GM21360 (cell line): ENCODE results near the gene C1QL2.

Experiments used
- ATAC-seq: cut with Tn5 transposase; IDR thresholded peaks from one replicate; pipeline ENCODE4 v1.9.1; 2021; ENCODE audit warnings: mild to moderate bottlenecking, moderate library complexity; ENCODE audit not compliant: unreplicated experiment

Gene C1QL2

DNA sequence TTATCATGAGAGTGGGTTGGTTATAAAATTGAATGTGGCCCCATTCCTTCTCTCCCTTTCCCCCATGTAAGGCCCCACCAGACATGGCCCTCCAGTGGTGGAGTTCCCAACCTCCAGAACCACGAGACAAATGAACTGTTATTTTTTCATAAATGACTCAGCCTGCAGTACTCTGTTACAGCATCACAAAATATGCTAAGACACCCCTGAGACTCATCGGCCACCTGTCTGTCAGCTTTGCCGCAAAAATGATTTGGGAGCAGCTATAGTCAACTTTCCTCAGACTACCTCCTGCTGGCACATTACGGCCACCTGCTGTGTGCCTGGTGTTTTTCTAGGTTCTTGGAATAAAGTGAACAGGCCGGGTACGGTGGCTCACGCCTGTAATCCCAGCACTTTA, 21.4 kb upstream of the C1QL2 start:
- no peak for ATAC-seq

DNA sequence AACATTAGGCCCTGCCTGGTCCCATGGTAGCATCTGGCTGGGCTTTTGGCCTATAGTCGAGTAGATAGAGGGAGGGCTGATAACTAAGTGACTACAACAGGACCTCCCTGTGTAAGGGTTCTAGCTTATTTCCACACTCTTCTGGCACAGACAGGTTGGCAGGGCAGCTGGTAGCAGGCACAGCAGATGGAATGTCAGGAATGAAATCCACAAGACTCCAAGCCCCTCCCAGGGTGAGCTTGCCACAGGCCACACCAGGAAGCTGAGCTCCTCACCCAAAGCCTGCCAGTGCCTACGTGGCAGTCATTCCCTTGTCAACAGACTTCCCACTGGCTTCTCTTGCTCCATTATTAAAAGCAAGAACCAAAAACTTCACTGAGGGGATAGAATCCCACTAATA, 20.7 kb upstream of the C1QL2 start:
- no peak for ATAC-seq

DNA sequence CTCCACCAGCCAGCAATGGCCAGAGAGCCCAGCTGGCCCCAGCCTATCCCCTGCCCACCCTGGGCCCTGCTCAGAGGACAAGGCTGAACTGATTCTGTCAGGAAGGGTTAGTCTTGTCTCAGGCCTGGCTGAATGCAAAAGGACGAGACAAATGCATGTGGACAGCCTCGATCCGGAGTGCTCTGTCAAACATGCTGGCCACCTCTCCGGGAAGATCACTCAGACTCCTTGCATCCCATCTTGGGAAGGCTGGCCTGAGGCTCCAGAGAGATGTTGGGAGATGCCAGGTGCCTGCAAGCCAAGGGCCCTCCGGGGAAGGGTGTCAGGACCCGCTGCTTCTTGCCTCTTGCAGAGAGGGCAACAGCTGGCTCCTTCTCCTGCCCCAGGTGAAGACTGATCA, 20.2 kb upstream of the C1QL2 start:
- ATAC-seq: no peak

DNA sequence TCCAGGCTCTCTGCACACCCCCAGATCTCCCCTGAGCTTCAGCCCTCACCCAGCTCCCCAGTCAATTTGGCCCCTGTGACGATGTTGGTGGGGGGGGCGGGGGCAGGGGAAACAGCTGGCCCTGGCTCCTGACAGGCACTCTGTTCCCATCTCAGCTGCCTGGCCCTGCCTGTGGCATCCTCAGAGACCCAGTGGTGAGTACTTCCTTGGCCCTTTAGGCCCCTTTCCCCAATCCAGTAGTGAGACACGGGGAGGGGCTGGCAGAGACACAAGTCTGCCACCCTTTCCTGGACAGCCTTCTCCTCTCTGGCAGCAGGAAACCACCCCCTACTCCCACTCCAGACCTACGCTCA, 19.3 kb upstream of the C1QL2 start:
- ATAC-seq: no peak

DNA sequence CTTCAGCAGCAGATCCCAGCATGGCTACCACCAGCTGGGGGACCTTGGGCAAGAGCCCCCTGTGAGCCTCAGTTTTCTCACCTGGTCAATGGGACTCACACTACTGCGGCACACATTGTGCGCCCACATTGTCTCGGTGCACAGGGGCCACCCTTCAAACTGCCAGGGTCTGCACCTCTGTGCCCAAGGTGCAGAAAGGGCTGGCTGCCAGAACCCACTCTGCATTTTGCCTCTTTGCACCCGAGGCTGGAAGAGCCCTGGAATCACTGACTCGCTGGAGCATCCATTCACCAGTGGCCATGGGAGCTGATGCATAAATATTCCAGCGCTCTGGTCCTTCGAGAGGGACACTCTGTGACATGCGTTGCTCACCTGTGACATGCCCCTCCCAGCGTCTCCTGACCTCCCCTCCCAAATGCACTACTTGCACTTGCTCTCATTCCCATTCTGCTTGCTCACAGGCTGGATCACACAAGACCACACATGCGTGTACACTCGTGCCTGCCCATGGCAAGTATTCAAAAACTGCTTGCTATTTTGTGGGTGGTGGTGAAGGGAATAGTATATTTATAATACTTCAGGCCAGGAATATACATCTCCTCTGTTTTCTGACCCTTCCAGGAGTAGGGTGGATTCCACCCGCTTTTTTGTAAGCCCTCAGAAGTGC, 18.8 kb upstream of the C1QL2 start:
- ATAC-seq: no peak

DNA sequence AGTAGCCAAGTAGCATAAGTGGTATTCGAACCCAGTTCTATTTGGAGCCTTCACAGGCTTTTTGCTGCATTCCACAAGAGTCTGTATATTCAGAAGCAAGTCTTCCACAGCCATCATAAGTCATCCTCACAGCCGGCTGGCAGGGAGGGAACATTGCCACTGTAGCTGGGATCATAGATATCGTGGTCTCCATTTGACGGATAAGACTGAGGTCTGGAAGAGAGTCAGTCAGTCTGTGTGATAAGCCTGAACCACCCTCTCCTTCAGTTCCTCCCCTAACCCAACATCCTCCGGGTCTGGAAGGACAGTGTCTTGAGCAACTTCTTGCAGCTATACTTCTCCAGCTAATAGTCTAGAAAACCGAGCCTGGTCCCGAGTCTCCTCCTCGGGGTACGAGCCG, 17.0 kb upstream of the C1QL2 start:
- ATAC-seq: no peak

DNA sequence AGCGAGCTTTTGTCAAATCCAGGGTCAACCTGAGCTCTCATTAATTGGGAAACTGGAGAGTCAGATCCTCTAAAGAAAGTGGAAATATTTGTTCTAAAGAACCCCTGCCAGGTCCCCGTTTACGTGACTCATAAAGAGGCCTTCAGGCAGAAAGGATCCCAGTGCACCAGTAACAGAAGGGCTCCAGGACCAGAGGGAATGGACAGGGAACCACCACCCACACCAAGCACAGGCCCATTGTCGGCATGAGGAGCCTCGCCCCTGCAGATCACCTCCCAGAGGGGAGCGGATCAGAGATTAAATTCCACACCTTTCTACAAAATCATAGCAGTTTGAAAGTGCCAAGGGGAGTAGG, 16.4 kb upstream of the C1QL2 start:
- no peak for ATAC-seq

DNA sequence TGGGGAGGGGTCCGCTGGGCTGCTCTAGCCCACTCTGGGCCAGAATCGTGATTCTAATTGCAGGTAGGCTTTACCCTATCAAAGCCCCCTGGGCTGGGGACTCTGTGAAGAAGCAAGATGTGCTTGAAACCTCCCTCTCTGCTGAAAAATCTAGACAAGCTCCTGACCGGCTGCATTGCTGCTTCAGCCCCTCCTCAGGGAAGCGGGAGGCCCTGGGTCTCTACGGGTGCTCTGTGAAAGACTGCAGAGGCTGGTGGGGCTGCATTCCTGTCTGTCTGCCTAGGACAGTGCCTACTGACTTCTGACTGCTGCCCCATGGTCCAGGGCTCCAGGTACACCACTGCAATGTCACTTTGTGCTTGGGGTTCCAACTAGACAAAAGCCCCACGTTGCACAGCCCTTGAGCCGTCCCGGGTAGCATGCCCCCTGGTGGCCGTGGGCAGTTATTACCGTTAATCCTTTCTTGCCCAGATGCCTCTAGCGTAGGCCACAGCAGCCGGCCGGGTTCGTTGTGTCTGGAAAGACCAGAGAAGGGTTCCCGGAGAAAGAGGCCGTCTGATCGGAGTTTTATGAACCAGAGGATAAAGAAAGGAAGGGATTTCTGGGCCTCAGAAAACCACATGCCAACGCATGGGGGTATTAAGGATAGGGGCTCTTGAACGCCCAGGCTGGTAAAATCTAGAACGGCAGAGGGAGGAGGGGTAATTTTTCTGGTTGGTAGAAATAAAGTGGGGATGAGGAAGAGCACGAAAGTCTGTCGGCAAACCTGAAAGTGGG, 15.9 kb upstream of the C1QL2 start:
- peak; percentile 71 for ATAC-seq

DNA sequence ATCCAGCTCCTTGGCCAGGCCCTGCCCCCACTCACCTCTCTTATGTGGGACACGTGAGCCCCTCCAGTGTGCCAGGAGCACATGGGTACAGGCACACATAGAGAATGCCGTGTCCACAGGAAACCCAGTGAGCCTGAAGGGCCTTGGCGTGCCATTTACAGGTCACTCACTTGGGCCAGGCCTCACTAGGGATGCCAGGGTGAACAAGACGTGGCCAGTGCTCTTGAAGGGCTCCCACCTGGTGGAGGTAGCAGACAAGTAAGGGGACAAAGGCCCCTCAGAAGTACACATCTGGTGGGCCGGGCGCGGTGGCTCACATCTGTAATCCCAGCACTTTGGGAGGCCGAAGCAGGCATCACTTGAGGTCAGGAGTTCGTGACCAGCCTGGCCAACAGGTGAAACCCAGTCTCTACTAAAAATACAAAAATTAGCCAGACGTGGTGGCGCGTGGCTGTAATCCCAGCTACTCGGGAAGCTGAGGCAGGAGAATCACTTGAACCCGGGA, 15.1 kb upstream of the C1QL2 start:
- ATAC-seq: no peak

DNA sequence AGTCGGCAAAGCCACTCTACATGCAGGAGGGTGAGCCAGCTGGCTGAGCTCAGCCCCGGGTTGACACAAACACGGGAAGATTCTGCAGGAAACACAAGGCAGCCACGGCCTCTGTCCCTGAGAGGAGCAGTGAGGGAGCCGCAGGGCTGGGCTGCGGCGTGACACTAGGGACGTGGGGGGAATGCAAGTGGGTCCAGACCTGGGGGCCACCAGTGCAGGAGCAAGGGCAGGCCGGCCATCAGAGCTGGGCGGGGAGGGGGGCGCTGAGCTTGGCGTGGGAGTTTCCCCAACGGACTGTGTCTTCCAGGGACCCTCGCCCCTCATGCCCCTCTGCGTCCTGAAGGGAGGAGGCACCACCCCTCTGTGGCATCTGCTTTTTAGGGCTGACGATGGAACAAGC, 12.0 kb upstream of the C1QL2 start:
- no peak for ATAC-seq

DNA sequence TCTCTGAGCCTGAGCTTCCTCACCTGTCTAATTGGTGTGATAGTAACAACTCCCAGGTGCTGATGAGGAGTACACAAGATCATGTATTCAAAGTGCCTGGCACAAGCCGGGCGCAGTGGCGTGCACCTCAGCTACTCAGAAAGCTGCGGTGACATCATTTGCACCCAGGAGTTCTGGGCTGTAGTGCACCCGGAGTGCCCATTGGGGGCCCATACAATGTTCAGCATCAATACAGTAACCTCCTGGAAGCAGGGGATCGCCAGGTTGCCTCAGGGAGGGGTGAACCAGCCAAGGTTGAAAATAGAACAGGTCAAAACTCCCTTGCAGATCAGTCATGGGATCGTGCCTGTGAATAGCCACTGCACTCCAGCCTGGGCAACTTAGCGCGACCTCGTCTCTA, 11.2 kb upstream of the C1QL2 start:
- no peak for ATAC-seq

DNA sequence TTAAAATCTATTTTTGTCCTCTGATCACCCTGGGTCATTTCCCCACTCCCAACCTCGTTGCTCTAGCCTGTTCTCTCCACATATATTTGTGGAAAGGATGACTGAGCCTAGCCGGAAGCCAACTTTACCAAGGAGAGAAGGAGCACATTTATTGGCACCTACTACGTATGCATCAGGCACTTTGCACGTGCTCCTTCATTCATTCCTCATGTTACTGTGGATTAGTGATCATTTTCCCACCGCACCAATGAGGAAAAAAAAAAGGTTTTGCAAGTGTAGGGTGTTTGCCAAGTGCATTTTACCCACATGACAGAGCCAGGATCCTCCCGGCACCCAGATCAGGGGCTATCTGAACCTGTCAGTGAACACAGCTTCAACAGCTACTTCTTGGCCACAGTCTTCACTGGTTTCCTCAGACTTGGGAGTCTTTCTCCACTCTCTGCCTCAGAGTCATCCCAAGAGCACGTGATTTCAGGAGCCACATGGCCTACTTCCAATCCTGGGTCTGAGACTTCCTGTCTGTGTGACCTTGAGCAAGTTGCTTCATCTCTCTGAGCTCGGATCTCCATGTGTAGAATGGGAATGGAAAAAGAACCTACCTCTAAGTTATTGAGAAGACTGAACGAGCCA, 1.9 kb upstream of the C1QL2 start:
- ATAC-seq: no peak

DNA sequence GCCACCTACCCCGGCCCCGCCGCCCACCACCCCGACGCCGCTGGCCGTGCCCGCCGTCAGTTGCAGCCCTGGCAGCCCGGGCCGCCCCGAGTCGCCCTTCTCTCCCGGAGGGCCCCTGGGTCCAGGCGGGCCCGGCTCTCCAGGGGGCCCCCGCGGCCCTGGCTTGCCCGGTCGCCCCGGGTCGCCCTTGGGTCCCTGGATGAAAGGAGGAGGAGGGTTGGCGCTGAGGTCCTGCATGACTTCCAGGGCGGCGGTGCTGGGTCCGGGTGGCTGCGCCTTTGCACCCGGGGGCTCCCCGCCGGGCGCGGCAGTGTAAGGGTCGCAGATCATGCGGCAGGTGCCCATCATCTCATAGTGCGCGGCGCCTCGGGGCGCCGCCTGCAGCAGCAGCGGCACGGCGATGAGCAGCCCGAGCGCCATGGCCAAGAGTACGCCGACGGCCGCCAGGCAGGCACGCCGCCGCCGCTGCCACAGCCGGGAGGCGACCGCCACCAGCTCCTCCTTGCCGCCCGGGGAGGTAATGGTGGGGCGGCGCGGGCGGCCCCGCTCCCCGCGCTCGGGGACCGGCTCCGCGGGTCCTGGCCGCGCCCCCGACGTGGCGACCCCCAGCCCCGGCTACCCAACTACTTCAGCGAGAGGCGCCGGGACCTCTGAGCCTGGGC, 570 bp downstream of the C1QL2 start:
- no peak for ATAC-seq

DNA sequence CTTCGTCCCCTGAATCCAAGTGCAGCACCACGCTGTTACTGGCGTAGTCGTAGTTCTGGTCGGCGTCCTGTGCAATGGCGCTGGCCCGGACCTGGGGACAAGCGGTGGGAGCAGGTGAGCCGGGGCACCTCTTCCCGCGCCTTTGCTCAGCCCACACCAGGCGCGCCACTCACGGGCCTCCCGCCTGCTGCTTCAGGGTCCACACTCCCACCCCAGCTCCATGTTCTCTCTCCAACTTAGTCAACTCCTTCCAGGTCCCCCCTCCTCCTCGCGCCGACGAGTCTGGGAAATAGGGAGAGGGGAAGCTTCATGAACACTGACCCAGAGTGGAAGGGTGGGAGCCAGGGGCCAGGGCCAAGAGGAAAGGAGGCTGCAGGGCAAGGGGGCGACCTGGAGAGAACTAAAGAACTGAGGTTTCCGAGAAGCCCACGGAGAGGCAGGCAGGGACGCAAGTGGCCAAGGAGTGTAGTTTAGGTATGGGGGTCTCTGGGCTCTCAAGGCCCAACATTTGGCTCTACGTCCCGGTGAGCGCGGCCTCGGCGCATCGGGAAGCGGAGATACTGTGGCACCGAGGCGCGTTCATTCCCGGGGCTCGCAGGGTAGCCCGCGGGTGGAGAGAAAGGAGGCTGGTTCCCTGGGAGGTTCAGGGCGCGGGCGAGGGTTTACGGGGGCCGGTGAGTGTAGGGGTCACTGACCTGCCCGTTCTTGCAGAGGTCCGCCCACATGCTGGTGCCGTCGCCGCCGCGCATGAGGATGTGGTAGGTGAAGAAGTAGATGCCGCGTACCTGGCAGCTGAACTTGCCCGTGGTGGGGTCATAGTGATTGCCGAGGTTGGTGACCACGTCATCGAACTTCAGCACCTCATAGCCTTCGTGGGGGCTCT, 1.4 kb downstream of the C1QL2 start:
- no peak for ATAC-seq

DNA sequence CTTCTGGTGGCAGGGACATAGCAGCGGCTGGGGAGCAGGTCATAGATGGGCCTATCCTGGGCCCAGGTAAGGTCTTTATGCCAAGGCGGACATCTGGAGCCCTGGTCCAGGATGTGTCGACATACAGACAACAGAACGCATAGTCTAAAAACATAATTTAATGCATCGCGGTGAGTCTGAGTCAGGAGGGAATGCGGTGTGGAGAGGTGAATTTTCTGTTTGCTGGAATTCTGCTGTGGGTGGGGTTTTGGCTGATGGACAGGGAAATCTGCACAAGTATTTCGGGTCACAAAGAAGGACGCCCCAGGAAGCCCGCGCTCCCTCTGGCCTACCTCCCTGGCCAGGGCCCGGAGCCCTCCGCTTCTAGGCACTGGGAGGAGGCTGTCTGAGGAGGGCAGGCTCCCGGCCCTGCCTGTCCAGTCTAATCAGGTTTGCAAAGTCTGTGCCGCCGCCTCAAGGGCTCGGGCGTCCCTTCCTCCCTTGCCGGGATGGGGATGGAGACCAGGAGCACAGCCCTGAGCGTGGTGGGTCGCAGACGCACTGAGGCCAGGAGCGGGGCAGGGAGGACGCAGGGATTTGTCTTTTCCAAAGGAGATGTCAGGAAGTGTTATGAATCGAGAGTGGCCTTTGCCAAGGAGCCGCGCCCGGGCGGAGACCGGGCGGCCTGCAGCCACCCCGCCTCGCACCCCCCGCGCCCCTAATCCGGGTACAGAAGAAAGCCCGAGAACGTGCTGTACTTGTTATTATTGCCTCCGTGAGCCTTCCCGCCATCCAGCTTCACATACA, 2.3 kb downstream of the C1QL2 start:
- ATAC-seq: no peak

DNA sequence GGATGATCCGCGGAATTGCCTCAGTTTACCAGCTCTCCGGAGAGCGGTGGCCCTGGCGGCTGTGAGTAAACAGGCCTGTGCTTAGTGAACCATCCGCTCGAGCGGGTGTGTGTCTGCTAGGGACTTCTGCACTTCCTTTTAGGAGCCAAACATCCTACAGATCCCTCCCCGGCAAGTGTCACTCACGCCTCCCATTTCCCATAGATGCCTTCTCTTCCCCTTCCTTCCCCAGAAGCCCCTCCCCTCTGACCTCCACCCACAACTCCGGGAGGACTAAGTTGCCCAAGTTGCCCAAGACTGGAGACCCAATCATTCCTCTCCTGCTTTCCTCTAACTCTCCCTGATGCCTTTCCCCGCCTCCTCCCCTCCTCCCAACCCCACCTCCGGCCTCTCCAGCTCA, 2.9 kb downstream of the C1QL2 start:
- ATAC-seq: no peak

DNA sequence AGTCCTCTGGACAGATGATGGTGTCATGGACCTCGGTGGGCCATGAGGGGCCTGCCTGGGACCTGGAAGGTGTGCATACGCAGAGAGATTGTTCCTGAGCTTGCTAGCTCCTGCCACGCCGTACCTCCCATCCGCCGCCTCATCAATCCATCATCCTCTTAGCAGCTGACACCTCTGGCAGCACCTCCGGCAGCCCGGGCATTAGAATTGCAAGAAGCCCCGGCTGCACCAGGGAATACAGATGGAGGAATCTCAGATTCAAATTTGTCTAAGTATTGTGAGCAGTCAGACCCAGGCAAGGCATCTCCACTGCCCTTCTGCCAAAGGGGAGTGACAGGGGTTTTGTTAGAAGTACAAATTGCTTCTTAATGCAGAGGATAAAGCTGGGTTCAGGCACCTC, 4.5 kb downstream of the C1QL2 start:
- no peak for ATAC-seq

DNA sequence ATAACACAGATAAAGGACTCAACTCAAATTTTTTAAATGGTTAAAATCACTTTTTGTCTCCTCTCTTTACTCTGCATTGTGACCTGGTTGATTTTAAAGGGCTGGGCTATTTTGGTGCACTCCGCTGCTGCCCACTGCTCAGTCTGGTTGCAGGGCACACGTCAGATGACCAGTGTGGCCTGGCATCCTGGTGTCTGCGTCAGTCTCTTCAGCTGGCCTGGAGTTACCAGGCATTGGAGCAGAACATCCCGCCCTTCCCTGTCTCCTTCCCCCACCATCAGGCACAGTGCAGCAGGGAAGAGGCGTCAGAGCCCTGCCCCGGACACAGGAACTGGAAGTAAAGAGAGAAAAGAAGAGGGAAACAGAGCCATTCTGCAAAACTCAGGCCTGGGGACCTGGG, 8.9 kb downstream of the C1QL2 start:
- no peak for ATAC-seq

DNA sequence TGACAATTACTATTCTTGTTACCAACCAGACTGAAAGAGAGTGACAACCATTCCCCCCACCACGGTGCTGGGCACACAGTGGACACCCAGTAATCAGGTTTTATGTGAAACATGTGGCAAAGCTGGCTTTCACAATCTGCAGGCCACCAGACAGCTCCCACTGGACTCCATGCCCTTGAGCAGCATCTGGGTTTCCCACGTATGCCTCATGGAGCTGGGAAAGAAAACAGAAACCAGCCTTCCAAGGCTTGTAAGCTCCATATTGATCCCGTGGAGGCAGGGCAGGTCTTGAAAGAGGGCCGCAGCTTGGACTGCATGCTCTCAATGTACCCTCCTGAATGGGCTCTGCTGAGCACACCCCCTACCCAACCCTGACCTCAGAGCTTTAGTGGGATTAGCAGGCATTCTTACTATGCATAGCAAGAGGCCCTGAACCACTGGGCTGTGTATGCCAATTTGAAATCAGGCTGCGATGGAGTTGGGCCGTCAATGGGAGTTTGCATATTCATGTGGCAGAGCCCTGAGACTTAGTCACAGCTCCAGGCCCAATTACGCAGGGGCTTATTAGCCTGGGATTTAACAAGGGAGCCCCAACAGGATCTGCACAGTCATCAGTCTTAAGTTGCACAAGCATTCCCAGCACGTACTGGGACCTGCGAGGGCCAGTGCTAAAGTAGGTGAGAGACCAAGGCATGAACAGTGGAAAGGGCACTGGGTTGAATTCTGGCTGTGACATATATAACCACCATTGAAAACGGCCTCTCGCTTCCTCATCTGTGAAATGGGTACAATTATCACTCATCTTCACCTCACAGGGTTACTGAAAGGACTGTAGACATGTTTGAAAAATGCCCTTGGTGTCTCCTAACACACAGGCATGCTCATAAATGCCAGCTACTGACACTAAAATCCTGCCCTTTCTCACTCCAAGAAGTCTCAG, 10.5 kb downstream of the C1QL2 start:
- ATAC-seq: no peak
